ENCODE measurements around the gene NKX2-1. TPM values are rescaled to one million over a fixed set of nuclear protein-coding genes. Genes with fewer than 3 reads are reported as not detected.

The NKX2-1 gene
- total RNA-seq, 1 experiment from 2014 or later: not detected

DNA sequence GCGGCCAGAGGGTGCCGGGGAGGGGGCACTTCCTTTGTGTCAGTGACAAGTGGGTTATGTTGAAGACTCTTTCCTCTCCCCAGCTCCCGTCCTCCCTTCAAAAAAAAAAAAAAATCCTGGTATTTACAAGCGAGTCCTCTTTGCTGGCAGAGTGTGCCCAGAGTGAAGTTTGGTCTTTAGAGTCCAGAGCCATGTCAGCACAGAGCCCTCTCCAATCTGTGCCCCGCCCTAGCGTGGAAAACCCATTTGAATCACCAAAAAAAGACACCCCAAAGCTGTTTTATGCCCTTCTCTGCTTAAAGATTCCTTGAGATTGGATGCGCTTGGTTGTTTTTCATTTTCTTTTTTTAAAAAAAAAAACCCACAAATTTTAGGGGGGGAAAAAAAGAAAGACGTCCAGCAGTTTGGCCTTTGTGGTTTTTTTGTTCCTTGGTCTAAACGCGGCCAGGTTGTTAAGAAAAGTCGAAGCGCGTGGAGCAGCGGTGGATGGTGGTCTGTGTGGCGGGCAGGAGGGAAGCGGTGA is 3.3 kb downstream of the NKX2-1 start:
- no peak for DNase-seq (ENCODE audit: low spot score)
- H3K27ac ChIP-seq (ENCODE audit: low read depth, low read length, poor library complexity, severe bottlenecking): no peak overlapping the region
- H3K9me3 ChIP-seq (ENCODE audit: low read depth, low read length, poor library complexity, severe bottlenecking): no peaks in the 10 kb centered on the region
- no TSS peak for BruUV-seq (replicated peaks)
- no peak overlapping the region for H3K4me3 ChIP-seq (ENCODE audit: low read depth, low read length, poor library complexity, severe bottlenecking)
- H3K36me3 ChIP-seq (ENCODE audit: insufficient read depth, low read length, poor library complexity, severe bottlenecking): no peaks in the 10 kb centered on the region
- H3K4me1 ChIP-seq (ENCODE audit: insufficient read depth, low read length, poor library complexity, severe bottlenecking): peaks cover 23% of the 10 kb centered on the region
- no peak for TF ChIP-seq EZH2 (IDR thresholded peaks at IDR 0.05; ENCODE audit: borderline replicate concordance, low read depth, low read length, poor library complexity, severe bottlenecking)
- TF ChIP-seq, protein P1, sequence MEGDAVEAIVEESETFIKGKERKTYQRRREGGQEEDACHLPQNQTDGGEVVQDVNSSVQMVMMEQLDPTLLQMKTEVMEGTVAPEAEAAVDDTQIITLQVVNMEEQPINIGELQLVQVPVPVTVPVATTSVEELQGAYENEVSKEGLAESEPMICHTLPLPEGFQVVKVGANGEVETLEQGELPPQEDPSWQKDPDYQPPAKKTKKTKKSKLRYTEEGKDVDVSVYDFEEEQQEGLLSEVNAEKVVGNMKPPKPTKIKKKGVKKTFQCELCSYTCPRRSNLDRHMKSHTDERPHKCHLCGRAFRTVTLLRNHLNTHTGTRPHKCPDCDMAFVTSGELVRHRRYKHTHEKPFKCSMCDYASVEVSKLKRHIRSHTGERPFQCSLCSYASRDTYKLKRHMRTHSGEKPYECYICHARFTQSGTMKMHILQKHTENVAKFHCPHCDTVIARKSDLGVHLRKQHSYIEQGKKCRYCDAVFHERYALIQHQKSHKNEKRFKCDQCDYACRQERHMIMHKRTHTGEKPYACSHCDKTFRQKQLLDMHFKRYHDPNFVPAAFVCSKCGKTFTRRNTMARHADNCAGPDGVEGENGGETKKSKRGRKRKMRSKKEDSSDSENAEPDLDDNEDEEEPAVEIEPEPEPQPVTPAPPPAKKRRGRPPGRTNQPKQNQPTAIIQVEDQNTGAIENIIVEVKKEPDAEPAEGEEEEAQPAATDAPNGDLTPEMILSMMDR (conservative IDR thresholded peaks at IDR 0.05; ENCODE audit: low read depth, low read length): no peak
- ChIA-PET POLR2A (ENCODE audit: low non-redundant PET) (no interaction called here), CTCF (interaction anchor here (1.2 kb wide), 1 partner anchor 9 kb away, joined by 5 read pairs; no protein-coding TSS in a partner anchor)
- intact Hi-C loops (cut with micrococcal nuclease; ENCODE audit: unreplicated experiment): no loop called here
- H3K27me3 ChIP-seq (replicated peaks; ENCODE audit: insufficient read depth, low read depth, low read length, poor library complexity): peaks cover 100% of the 10 kb centered on the region

DNA sequence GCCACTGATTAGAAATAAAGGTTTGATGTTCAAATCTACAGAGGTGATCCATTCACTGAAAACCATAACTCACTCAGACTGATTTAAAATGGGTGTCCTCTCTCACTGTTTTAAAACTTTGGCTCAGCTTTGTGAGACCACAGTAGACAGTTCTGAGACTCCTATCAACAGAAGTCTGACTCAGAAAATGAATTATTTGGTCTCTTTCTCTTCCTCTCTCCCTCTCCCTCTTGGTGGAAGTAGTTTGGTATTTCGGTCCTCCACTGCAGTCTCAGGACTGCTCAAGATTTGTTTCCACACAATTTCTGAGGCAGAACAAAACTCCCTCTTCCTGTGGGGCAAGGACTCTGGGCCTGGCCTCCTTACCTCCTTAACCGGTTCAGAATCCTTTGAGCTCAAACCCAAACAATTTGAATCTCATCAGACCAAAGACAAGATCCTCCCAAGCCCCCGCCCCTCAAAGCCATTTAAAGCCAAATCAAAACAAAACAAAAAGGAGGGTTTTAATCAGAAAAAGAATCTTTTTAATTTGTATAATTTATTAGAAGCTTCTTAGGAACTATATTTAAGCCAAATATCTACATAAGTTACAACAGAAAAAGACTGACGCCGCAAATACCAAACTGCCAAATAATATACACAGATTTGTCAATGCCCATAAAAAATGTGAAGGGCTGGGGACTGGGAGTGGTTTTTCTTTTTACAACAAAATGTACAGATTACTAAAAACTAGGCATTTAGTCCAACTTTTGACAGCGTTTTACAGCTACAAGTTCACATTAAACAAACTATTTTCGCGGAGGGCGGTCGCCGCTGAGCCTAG is 3.9 kb downstream of the NKX2-1 start:
- no TSS peak for BruUV-seq (replicated peaks)
- H3K9me3 ChIP-seq (ENCODE audit: low read depth, low read length, poor library complexity, severe bottlenecking): no peaks in the 10 kb centered on the region
- peaks cover 100% of the 10 kb centered on the region for H3K27me3 ChIP-seq (replicated peaks; ENCODE audit: insufficient read depth, low read depth, low read length, poor library complexity)
- TF ChIP-seq EZH2 (IDR thresholded peaks at IDR 0.05; ENCODE audit: borderline replicate concordance, low read depth, low read length, poor library complexity, severe bottlenecking): no peak
- TF ChIP-seq, protein P1 (conservative IDR thresholded peaks at IDR 0.05; ENCODE audit: low read depth, low read length): no peak
- no peak overlapping the region for H3K27ac ChIP-seq (ENCODE audit: low read depth, low read length, poor library complexity, severe bottlenecking)
- DNase-seq (ENCODE audit: low spot score): no peak
- H3K4me3 ChIP-seq (ENCODE audit: low read depth, low read length, poor library complexity, severe bottlenecking): no peak overlapping the region
- CTCF ChIA-PET: interaction anchor here (1.2 kb wide), 1 partner anchor 10 kb away, joined by 5 read pairs; no protein-coding TSS in a partner anchor
- H3K36me3 ChIP-seq (ENCODE audit: insufficient read depth, low read length, poor library complexity, severe bottlenecking): no peaks in the 10 kb centered on the region
- intact Hi-C loops (cut with micrococcal nuclease; ENCODE audit: unreplicated experiment): no loop called here
- H3K4me1 ChIP-seq (ENCODE audit: insufficient read depth, low read length, poor library complexity, severe bottlenecking): peaks cover 22% of the 10 kb centered on the region
- POLR2A ChIA-PET (ENCODE audit: low non-redundant PET): no interaction called here

DNA sequence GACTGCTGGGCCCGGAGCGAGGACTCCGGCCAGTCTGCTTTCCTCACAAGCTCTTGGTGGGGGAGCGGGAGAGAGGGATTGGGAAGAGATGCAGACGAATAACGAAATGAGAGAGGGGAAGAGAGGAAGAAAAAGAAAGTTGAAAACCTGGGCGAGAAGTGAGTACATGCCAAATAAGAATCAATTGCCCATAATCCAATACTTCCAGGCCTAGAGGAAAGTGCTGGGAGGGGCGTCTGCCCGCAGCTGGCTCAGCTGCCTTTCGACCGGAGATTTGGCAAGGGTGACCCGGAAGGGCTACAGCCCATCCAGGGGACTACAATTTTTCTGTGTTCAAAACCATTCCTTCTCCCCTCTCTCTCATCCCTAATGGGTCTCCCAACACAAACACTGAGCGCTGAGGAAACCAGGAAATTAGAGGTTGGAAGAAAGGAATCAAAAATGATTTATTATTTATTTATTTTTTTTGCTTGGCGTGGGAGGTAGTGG is 4.9 kb downstream of the NKX2-1 start:
- Histone ChIP-seq H3K27me3 (replicated peaks; ENCODE audit: insufficient read depth, low read depth, low read length, poor library complexity) (peaks cover 100% of the 10 kb centered on the region), H3K4me3 (ENCODE audit: low read depth, low read length, poor library complexity, severe bottlenecking) (no peak overlapping the region), H3K36me3 (ENCODE audit: insufficient read depth, low read length, poor library complexity, severe bottlenecking) (no peaks in the 10 kb centered on the region), H3K27ac (ENCODE audit: low read depth, low read length, poor library complexity, severe bottlenecking) (no peak overlapping the region), H3K9me3 (ENCODE audit: low read depth, low read length, poor library complexity, severe bottlenecking) (no peaks in the 10 kb centered on the region), H3K4me1 (ENCODE audit: insufficient read depth, low read length, poor library complexity, severe bottlenecking) (peaks cover 13% of the 10 kb centered on the region)
- CTCF ChIA-PET: no interaction called here
- no peak for DNase-seq (ENCODE audit: low spot score)
- intact Hi-C loops (cut with micrococcal nuclease; ENCODE audit: unreplicated experiment): no loop called here
- no TSS peak for BruUV-seq (replicated peaks)
- TF ChIP-seq, protein P1 (conservative IDR thresholded peaks at IDR 0.05; ENCODE audit: low read depth, low read length): no peak
- no peak for TF ChIP-seq EZH2 (IDR thresholded peaks at IDR 0.05; ENCODE audit: borderline replicate concordance, low read depth, low read length, poor library complexity, severe bottlenecking)
- POLR2A ChIA-PET (ENCODE audit: low non-redundant PET): no interaction called here
